ENCODE data around the gene SELENOS. TPM values are rescaled to one million over a fixed set of nuclear protein-coding genes. Genes with fewer than 3 reads are reported as not detected.

The SELENOS gene
- total and polyA plus RNA-seq, 9 of the 15 experiments (the other 6 are each of a cell fraction or from before 2014, with no cell fraction given), result 24.9 to 57.4 (median 47.9) TPM

- peak; percentile 98 for TF ChIP-seq FOSL1 (tag; conservative IDR thresholded peaks at IDR 0.05)
- TF ChIP-seq ID3 (CRISPR knock-in tag; IDR thresholded peaks at IDR 0.05), result no peak
- peak; percentile 75 for TF ChIP-seq ID3 (tag; IDR thresholded peaks at IDR 0.05)
- no peak for TF ChIP-seq ZNF668 (CRISPR knock-in tag; IDR thresholded peaks at IDR 0.05)
- TF ChIP-seq ETV5 (CRISPR knock-in tag; IDR thresholded peaks at IDR 0.05; ENCODE audit: low read depth), result no peak; the same call in 1 of the 2 replicates
- TF ChIP-seq SAP30 (IDR thresholded peaks at IDR 0.05; ENCODE audit: borderline replicate concordance, insufficient read depth, low read depth, low read length, poor library complexity, severe bottlenecking), result no peak
- no peak for TF ChIP-seq MED1 (CRISPR knock-in tag; IDR thresholded peaks at IDR 0.05; ENCODE audit: borderline replicate concordance)
- no peak for TF ChIP-seq XRCC4 (IDR thresholded peaks at IDR 0.05; ENCODE audit: extremely low read depth, insufficient read depth, insufficient read length)
- TF ChIP-seq NR2C2 (CRISPR knock-in tag; IDR thresholded peaks at IDR 0.05), result no peak
- TF ChIP-seq NR2C2 (tag; IDR thresholded peaks at IDR 0.05), result no peak
- TF ChIP-seq ZFPM2 (CRISPR knock-in tag; IDR thresholded peaks at IDR 0.05), result no peak
- TF ChIP-seq ZNF316 (IDR thresholded peaks at IDR 0.05), result peak; percentile 94
- TF ChIP-seq ZSCAN29 (IDR thresholded peaks at IDR 0.05), result no peak
- TF ChIP-seq DEAF1 (CRISPR knock-in tag; IDR thresholded peaks at IDR 0.05), result no peak
- TF ChIP-seq FOXM1 (IDR thresholded peaks at IDR 0.05; ENCODE audit: low read depth), result peak; percentile 77
- TF ChIP-seq FOXM1 (CRISPR knock-in tag; IDR thresholded peaks at IDR 0.05; ENCODE audit: low read depth), result no peak
- TF ChIP-seq ZC3H4 (CRISPR knock-in tag; IDR thresholded peaks at IDR 0.05; ENCODE audit: borderline replicate concordance), result no peak
- TF ChIP-seq TAF9B (IDR thresholded peaks at IDR 0.05; ENCODE audit: partially characterized antibody), result no peak
- TF ChIP-seq ZNF444 (CRISPR knock-in tag; IDR thresholded peaks at IDR 0.05), result no peak
- 0 out of 2 replicates have a peak, but pooled peaks have one; percentile 44 for TF ChIP-seq SMAD3 (CRISPR knock-in tag; conservative IDR thresholded peaks at IDR 0.05)
- TF ChIP-seq KDM2B (CRISPR knock-in tag; IDR thresholded peaks at IDR 0.05), result no peak
- TF ChIP-seq TRIM24 (IDR thresholded peaks at IDR 0.05), result peak; percentile 88 to 94
- TF ChIP-seq ZNF79 (CRISPR knock-in tag; IDR thresholded peaks at IDR 0.05; ENCODE audit: low read depth), result no peak
- TF ChIP-seq SOX6 (IDR thresholded peaks at IDR 0.05), result peak; percentile 89
- TF ChIP-seq ZNF57 (CRISPR knock-in tag; IDR thresholded peaks at IDR 0.05), result no peak
- TF ChIP-seq GATAD2B (IDR thresholded peaks at IDR 0.05; ENCODE audit: borderline replicate concordance), result no peak
- TF ChIP-seq U2AF2 (optimal IDR thresholded peaks at IDR 0.05; ENCODE audit: low read depth, low read length), result no peak
- TF ChIP-seq ZNF41 (CRISPR knock-in tag; conservative IDR thresholded peaks at IDR 0.05), result no peak
- TF ChIP-seq NCOA1 (IDR thresholded peaks at IDR 0.05; ENCODE audit: low read depth), result peak; percentile 87
- peak; percentile 78 for TF ChIP-seq HDAC3 (IDR thresholded peaks at IDR 0.05; ENCODE audit: borderline replicate concordance, partially characterized antibody)
- no peak for TF ChIP-seq ADNP (tag; IDR thresholded peaks at IDR 0.05)
- no peak for TF ChIP-seq ZBTB7A (IDR thresholded peaks at IDR 0.05; ENCODE audit: borderline replicate concordance, control insufficient read depth, low read depth, low read length)
These were observed 21.6 kb downstream of the SELENOS start (continued) for GRCh38 chr15:101255615-101256241.

Data from K562 (cell line).